Measurements from ENCODE around the gene CERS6. TPM values are rescaled to one million over a fixed set of nuclear protein-coding genes. Genes with fewer than 3 reads are reported as not detected.

CERS6 gene
- total and polyA plus RNA-seq, 4 donors, result 4.3 to 25.8 (median 13.6) TPM

GRCh38 chr2:168585700-168586099, 129.6 kb downstream of the CERS6 start:
- no peak overlapping the region for H3K27ac ChIP-seq (ENCODE audit: low read depth in 1 of 2, low read length in 1 of 2)
- no peaks in the 10 kb centered on the region for H3K9me3 ChIP-seq (ENCODE audit: control insufficient read depth in 4 of 4, insufficient read depth in 3 of 4, low read length in 3 of 4)
- 47 to 81% methylated on average over 4 of the region's 4 CpGs for WGBS, 2 donors
- no peak for TF ChIP-seq CTCF (IDR thresholded peaks at IDR 0.05; ENCODE audit: control extremely low read depth, extremely low read depth)
- no peaks in the 10 kb centered on the region for H3K27me3 ChIP-seq (ENCODE audit: control insufficient read depth in 3 of 3, insufficient read depth in 3 of 3, low read length in 2 of 3)
- ATAC-seq (ENCODE audit: insufficient read depth, low FRiP score), result no peak
- H3K4me1 ChIP-seq (ENCODE audit: control insufficient read depth in 5 of 5, insufficient read depth in 5 of 5, low read length in 5 of 5), result peaks cover 0 to 28% (median 3%) of the 10 kb centered on the region in 5 donors
- H3K36me3 ChIP-seq (ENCODE audit: control insufficient read depth in 4 of 4, insufficient read depth in 4 of 4, low read length in 4 of 4), result no peaks in the 10 kb centered on the region
- H3K9ac ChIP-seq (ENCODE audit: insufficient read depth in 1 of 2, low read length in 2 of 2), result no peak overlapping the region
- DNase-seq, result no peak
- H3K4me3 ChIP-seq, result no peak overlapping the region

GRCh38 chr2:168587307-168587706, 131.2 kb downstream of the CERS6 start:
- no peak overlapping the region for H3K4me3 ChIP-seq
- no peak overlapping the region for H3K9ac ChIP-seq (ENCODE audit: insufficient read depth in 1 of 2, low read length in 2 of 2)
- DNase-seq, result no peak
- H3K4me1 ChIP-seq (ENCODE audit: control insufficient read depth in 5 of 5, insufficient read depth in 5 of 5, low read length in 5 of 5), result peaks cover under 1 to 28% (median 3%) of the 10 kb centered on the region in 5 donors
- H3K36me3 ChIP-seq (ENCODE audit: control insufficient read depth in 4 of 4, insufficient read depth in 4 of 4, low read length in 4 of 4), result no peaks in the 10 kb centered on the region
- WGBS, 2 donors, result 64 to 98% methylated on average over 2 of the region's 2 CpGs
- H3K27me3 ChIP-seq (ENCODE audit: control insufficient read depth in 3 of 3, insufficient read depth in 3 of 3, low read length in 2 of 3), result no peaks in the 10 kb centered on the region
- peak overlapping the region in 1 of 2 donors; percentile 45 for H3K27ac ChIP-seq (ENCODE audit: low read depth in 1 of 2, low read length in 1 of 2)
- ATAC-seq (ENCODE audit: insufficient read depth, low FRiP score), result no peak
- H3K9me3 ChIP-seq (ENCODE audit: control insufficient read depth in 4 of 4, insufficient read depth in 3 of 4, low read length in 3 of 4), result no peaks in the 10 kb centered on the region
- no peak for TF ChIP-seq CTCF (IDR thresholded peaks at IDR 0.05; ENCODE audit: control extremely low read depth, extremely low read depth)

GRCh38 chr2:168589236-168590211, 133.5 kb downstream of the CERS6 start:
- no peaks in the 10 kb centered on the region for H3K36me3 ChIP-seq (ENCODE audit: control insufficient read depth in 4 of 4, insufficient read depth in 4 of 4, low read length in 4 of 4)
- H3K9ac ChIP-seq (ENCODE audit: insufficient read depth in 1 of 2, low read length in 2 of 2), result no peak overlapping the region
- no peaks in the 10 kb centered on the region for H3K9me3 ChIP-seq (ENCODE audit: control insufficient read depth in 4 of 4, insufficient read depth in 3 of 4, low read length in 3 of 4)
- H3K27me3 ChIP-seq (ENCODE audit: control insufficient read depth in 3 of 3, insufficient read depth in 3 of 3, low read length in 2 of 3), result no peaks in the 10 kb centered on the region
- ATAC-seq (ENCODE audit: insufficient read depth, low FRiP score) (no peak), DNase-seq (no peak)
- H3K4me3 ChIP-seq, result no peak overlapping the region
- peaks cover 0 to 14% (median 0%) of the 10 kb centered on the region in 5 donors for H3K4me1 ChIP-seq (ENCODE audit: control insufficient read depth in 5 of 5, insufficient read depth in 5 of 5, low read length in 5 of 5)
- H3K27ac ChIP-seq (ENCODE audit: low read depth in 1 of 2, low read length in 1 of 2), result no peak overlapping the region
- TF ChIP-seq CTCF (IDR thresholded peaks at IDR 0.05; ENCODE audit: control extremely low read depth, extremely low read depth), result no peak
- 69 to 71% methylated on average over 5 of the region's 5 CpGs for WGBS, 2 donors

All from lung (tissue), 12 donors.